ENCODE data around the gene CDH4. TPM values are rescaled to one million over a fixed set of nuclear protein-coding genes. Genes with fewer than 3 reads are reported as not detected.

Gene CDH4
- total and polyA plus RNA-seq, 9 of the 15 experiments (the other 6 are each of a cell fraction or from before 2014, with no cell fraction given) = 0.04 TPM; not detected in 8

DNA sequence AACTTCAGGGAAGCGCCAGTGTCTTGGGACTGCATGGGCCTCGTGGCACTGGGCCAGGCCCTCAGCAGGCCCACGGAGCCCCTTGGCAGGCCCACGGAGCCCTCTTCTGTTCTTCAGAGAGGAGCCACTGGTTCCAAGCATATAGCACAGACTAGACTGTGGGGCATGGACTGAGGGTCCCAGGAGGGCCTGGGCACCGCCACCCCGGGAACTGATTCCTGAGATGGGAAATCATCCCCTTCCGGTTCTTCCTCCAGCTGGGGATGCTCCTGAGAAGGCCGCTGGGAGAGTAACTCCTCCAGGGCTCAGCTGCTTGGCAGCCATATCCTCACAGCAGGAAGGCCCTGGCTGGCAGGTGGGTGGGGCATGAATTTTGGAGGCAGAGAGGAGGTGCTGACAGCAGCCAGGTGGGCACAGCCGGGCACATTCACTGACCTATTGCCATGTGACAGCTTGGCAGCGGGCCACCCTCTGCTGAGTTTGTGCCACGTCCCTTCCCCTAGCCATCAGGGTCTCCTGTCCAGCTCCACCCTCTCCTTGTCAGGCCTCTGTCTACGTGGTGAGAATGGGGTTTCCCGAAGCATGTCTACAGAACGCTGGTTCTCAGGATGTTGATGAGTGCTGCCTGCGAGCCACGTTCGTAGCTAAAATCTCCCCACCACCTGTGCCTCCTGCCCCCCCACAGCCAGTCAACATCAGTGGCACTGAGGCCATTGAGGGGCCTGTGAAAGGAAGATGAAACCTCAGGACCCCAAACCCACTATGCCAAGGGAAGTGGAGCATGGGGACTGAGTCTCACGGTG is 661.6 kb downstream of the CDH4 start (continued):
- TF ChIP-seq NELFE (IDR thresholded peaks at IDR 0.05; ENCODE audit: insufficient read depth, insufficient read length) (no peak), PHB2 (IDR thresholded peaks at IDR 0.05; ENCODE audit: low read depth) (no peak), SMARCA4 (IDR thresholded peaks at IDR 0.05) (no peak), NCOA1 (IDR thresholded peaks at IDR 0.05; ENCODE audit: low read depth) (no peak), POLR2B (IDR thresholded peaks at IDR 0.05; ENCODE audit: low read depth, partially characterized antibody) (no peak), ARID4B (CRISPR knock-in tag; IDR thresholded peaks at IDR 0.05) (no peak)
- TF ChIP-seq, protein P1, sequence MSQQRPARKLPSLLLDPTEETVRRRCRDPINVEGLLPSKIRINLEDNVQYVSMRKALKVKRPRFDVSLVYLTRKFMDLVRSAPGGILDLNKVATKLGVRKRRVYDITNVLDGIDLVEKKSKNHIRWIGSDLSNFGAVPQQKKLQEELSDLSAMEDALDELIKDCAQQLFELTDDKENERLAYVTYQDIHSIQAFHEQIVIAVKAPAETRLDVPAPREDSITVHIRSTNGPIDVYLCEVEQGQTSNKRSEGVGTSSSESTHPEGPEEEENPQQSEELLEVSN (IDR thresholded peaks at IDR 0.05; ENCODE audit: borderline replicate concordance in 1 of 2, extremely low read depth in 1 of 2, insufficient read depth in 1 of 2, insufficient read length in 1 of 2, low read depth in 1 of 2, low read length in 1 of 2, poor library complexity in 1 of 2, severe bottlenecking in 1 of 2) = no peak
